Measurements from ENCODE around the gene HSF4.

- no peak for TF ChIP-seq EZH2phosphoT487 (conservative IDR thresholded peaks at IDR 0.05; ENCODE audit: low read length)
- TF ChIP-seq CTCF (IDR thresholded peaks at IDR 0.05; ENCODE audit: insufficient read depth, low read length, poor library complexity, severe bottlenecking), result no peak
Measured at GRCh38 chr16:67184453-67184994, 20.0 kb downstream of the HSF4 start.

Data from SU-DHL-6 (cell line).